ENCODE data around the gene TRIM38. TPM values are rescaled to one million over a fixed set of nuclear protein-coding genes. Genes with fewer than 3 reads are reported as not detected.

Gene TRIM38
- total and polyA plus RNA-seq, 4 donors: 7.2 to 18.0 (median 10.1) TPM

- Histone ChIP-seq H3K27ac (ENCODE audit: low read depth in 1 of 2, low read length in 1 of 2) (no peak overlapping the region), H3K27me3 (ENCODE audit: control insufficient read depth in 3 of 3, insufficient read depth in 3 of 3, low read length in 2 of 3) (no peaks in the 10 kb centered on the region), H3K9ac (ENCODE audit: insufficient read depth in 1 of 2, low read length in 2 of 2) (no peak overlapping the region), H3K4me3 (no peak overlapping the region), H3K9me3 (ENCODE audit: control insufficient read depth in 4 of 4, insufficient read depth in 3 of 4, low read length in 3 of 4) (no peaks in the 10 kb centered on the region), H3K36me3 (ENCODE audit: control insufficient read depth in 4 of 4, insufficient read depth in 4 of 4, low read length in 4 of 4) (peaks cover 12 to 40% (median 26%) of the 10 kb centered on the region in 4 donors), H3K4me1 (ENCODE audit: control insufficient read depth in 5 of 5, insufficient read depth in 5 of 5, low read length in 5 of 5) (peaks cover 0 to 4% (median 0%) of the 10 kb centered on the region in 5 donors)
- peak; percentile 47 for ATAC-seq (ENCODE audit: insufficient read depth, low FRiP score)
- TF ChIP-seq CTCF (IDR thresholded peaks at IDR 0.05; ENCODE audit: control extremely low read depth, extremely low read depth): no peak
- 93% methylated on average over 2 of the region's 2 CpGs for WGBS, 2 donors
- no peak for DNase-seq
These were observed 18.3 kb downstream of the TRIM38 start for GRCh38 chr6:25980935-25981334.

GRCh38 chr6:25981568-25982263 lies 19.1 kb downstream of the TRIM38 start:
- ATAC-seq (ENCODE audit: insufficient read depth, low FRiP score) (no peak), DNase-seq (no peak)
- Histone ChIP-seq H3K9me3 (ENCODE audit: control insufficient read depth in 4 of 4, insufficient read depth in 3 of 4, low read length in 3 of 4) (no peaks in the 10 kb centered on the region), H3K27me3 (ENCODE audit: control insufficient read depth in 3 of 3, insufficient read depth in 3 of 3, low read length in 2 of 3) (no peaks in the 10 kb centered on the region), H3K4me1 (ENCODE audit: control insufficient read depth in 5 of 5, insufficient read depth in 5 of 5, low read length in 5 of 5) (peaks cover 0 to 4% (median 0%) of the 10 kb centered on the region in 5 donors), H3K4me3 (no peak overlapping the region), H3K27ac (ENCODE audit: low read depth in 1 of 2, low read length in 1 of 2) (no peak overlapping the region), H3K9ac (ENCODE audit: insufficient read depth in 1 of 2, low read length in 2 of 2) (no peak overlapping the region), H3K36me3 (ENCODE audit: control insufficient read depth in 4 of 4, insufficient read depth in 4 of 4, low read length in 4 of 4) (peaks cover 12 to 37% (median 27%) of the 10 kb centered on the region in 4 donors)
- WGBS, 2 donors: 96 to 98% methylated on average over 5 of the region's 5 CpGs
- TF ChIP-seq CTCF (IDR thresholded peaks at IDR 0.05; ENCODE audit: control extremely low read depth, extremely low read depth): no peak

- Histone ChIP-seq H3K4me3 (no peak overlapping the region), H3K27me3 (ENCODE audit: control insufficient read depth in 3 of 3, insufficient read depth in 3 of 3, low read length in 2 of 3) (no peaks in the 10 kb centered on the region), H3K9me3 (ENCODE audit: control insufficient read depth in 4 of 4, insufficient read depth in 3 of 4, low read length in 3 of 4) (no peaks in the 10 kb centered on the region), H3K27ac (ENCODE audit: low read depth in 1 of 2, low read length in 1 of 2) (no peak overlapping the region), H3K36me3 (ENCODE audit: control insufficient read depth in 4 of 4, insufficient read depth in 4 of 4, low read length in 4 of 4) (peaks cover 9 to 36% (median 29%) of the 10 kb centered on the region in 4 donors), H3K9ac (ENCODE audit: insufficient read depth in 1 of 2, low read length in 2 of 2) (no peak overlapping the region), H3K4me1 (ENCODE audit: control insufficient read depth in 5 of 5, insufficient read depth in 5 of 5, low read length in 5 of 5) (peaks cover 0 to 4% (median 0%) of the 10 kb centered on the region in 5 donors)
- WGBS, 2 donors: 87 to 93% methylated on average over 2 of the region's 2 CpGs
- no peak for TF ChIP-seq CTCF (IDR thresholded peaks at IDR 0.05; ENCODE audit: control extremely low read depth, extremely low read depth)
- ATAC-seq (ENCODE audit: insufficient read depth, low FRiP score) (no peak), DNase-seq (no peak)
These were observed 21.7 kb downstream of the TRIM38 start for GRCh38 chr6:25984265-25984664.
